ENCODE measurements around the gene NSG1. TPM values are rescaled to one million over a fixed set of nuclear protein-coding genes. Genes with fewer than 3 reads are reported as not detected.

Gene NSG1
- total RNA-seq, 1 experiment from 2014 or later: not detected

Other genes starting within 250 kb of the NSG1 start
- gene OTOP1, start 160.2 kb upstream of the NSG1 start, total RNA-seq (2014; rRNA removed): not detected in 2 replicates
- gene TMEM128, start 138.9 kb upstream of the NSG1 start, total RNA-seq (2014; rRNA removed): 4.7 and 10.1 TPM in 2 replicates
- gene LYAR, start 96.9 kb upstream of the NSG1 start, total RNA-seq (2014; rRNA removed): 37.5 and 41.3 TPM in 2 replicates
- gene ZBTB49, start 96.9 kb upstream of the NSG1 start, total RNA-seq (2014; rRNA removed): 1.1 and 3.2 TPM in 2 replicates
- gene STX18, start 154.9 kb downstream of the NSG1 start, total RNA-seq (2014; rRNA removed): 24.0 and 25.0 TPM in 2 replicates